Measurements from ENCODE around the gene COX5A. TPM values are rescaled to one million over a fixed set of nuclear protein-coding genes. Genes with fewer than 3 reads are reported as not detected.
A peak's percentile ranks its signal among the peaks of the same experiment; 100 is the strongest.

Gene COX5A
- polyA plus RNA-seq, 5 donors: 106 to 141 (median 118) TPM

DNA sequence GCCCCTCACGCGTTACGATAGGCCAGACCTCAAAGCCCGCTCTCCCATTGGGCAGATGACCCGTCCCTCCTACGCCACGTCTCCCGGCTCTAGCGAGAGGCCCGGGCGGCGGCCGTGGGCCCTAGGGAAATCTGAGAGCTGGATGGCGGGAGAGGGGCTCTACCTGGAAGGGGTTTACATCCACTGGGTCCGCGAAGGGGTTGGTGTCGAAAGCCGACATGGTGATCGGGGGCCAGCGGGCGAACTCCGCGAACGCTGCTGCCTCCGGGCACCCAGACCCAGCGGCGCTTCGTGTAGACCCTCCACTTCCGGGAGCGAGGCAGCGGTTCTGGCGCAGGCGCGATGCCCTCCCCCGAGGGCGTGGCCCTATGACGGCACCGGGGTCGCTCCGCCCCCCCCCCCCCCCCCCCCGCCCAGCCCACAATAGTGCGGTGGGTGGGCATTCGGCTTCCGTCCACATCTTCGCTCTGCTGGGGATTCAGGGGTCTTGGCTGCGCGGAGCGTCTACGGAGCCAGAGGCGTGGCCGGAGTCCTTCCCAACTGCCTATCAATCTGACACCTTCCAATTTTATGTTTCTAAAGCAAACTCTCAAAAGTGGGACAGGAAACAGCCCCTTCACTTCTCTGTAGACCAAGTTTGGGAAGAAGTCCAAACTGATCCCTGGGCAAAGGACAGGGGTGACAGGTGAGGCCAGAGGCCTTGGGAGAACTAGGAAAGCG, 64.7 kb downstream of the COX5A start, which contains the start of gene SCAMP2:
TSS of gene SCAMP2 (minus strand) at position 330 of the 720 bp plus-strand sequence. CDS start at position 220, 110 bp downstream.
- DNase-seq: peak; percentile 93 to 94

DNA sequence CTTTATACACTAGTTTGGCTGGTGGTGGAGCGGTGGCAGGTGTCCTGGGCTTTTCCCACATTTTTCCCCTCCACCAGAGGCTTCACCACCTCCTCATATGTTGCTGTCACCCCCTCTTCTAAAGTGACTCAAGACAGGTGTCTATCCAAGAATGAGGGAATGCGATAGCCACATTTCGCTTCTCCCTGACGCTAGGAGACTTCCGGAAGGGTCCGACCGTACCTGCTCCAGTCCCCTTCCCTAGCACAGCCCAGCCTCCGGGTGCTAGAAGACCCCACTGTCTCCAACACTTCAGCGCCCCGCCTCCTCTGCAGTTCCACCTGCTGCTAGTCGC, 65.2 kb downstream of the COX5A start:
- DNase-seq: no peak

DNA sequence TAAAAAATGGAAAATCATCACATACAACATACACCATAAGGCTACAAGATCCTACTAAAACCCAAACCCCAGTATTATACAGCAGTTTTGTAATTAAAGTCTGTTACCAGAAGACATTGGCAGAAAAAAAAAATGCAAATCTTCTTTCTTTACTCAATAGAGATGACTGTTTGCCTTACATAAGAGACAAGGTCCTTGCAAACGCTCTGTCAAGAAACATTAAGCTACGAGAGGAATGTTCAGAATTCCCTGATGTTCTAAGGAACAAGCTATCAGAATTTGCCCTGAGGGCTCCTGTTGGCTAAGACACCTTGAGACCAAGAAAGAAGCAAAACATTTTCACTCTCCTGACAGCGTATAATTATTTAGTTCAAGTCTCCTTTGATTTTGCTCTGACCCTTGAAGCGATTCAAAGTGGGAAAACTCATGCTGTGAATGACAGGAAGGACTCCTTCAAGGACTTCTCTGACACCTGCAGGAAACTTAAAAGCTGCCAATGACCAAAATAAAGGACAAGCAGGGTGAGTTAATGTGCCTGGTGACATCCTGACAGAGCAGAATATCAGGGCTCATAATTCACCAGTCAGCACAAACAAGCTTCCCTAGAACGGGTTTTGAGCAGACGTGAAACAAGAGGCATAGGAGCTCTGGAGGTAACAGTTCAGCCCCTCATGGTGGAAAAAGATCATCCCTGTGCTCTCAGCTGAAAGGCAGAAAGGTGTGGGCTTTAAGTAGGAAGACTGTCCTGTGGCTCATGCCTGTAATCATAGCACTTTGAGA, 67.2 kb downstream of the COX5A start:
- DNase-seq: no peak

Other genes starting within 250 kb of the COX5A start
- gene EDC3, start 242.0 kb downstream of the COX5A start, polyA plus RNA-seq (ENCODE audit: insufficient read depth in 1 of 5, insufficient read length in 5 of 5, low replicate concordance in 1 of 5): 10 to 100 TPM; 38.3 to 43.7 (median 39.9) TPM
- 1 to 10 TPM in 2 of 5 donors, under 1 TPM in 3; 0.21 to 1.5 (median 0.30) TPM for gene CYP1A1, start 212.5 kb downstream of the COX5A start, polyA plus RNA-seq (ENCODE audit: insufficient read depth in 1 of 5, insufficient read length in 5 of 5, low replicate concordance in 1 of 5)
- under 1 TPM; 0.32 to 0.46 (median 0.43) TPM for gene CYP1A2, start 189.2 kb downstream of the COX5A start, polyA plus RNA-seq (ENCODE audit: insufficient read depth in 1 of 5, insufficient read length in 5 of 5, low replicate concordance in 1 of 5)
- 10 to 100 TPM; 35.6 to 56.6 (median 38.0) TPM for gene CSK, start 156.0 kb downstream of the COX5A start, polyA plus RNA-seq (ENCODE audit: insufficient read depth in 1 of 5, insufficient read length in 5 of 5, low replicate concordance in 1 of 5)
- under 1 TPM in 1 of 5 donors, not detected in 4; 0.18 TPM for gene LMAN1L, start 125.2 kb downstream of the COX5A start, polyA plus RNA-seq (ENCODE audit: insufficient read depth in 1 of 5, insufficient read length in 5 of 5, low replicate concordance in 1 of 5)
- gene CPLX3, start 111.4 kb downstream of the COX5A start, polyA plus RNA-seq (ENCODE audit: insufficient read depth in 1 of 5, insufficient read length in 5 of 5, low replicate concordance in 1 of 5): under 1 TPM in 2 of 5 donors, not detected in 3; 0.05 to 0.10 TPM
- 10 to 100 TPM; 23.7 to 43.4 (median 34.2) TPM for gene ULK3, start 94.9 kb downstream of the COX5A start, polyA plus RNA-seq (ENCODE audit: insufficient read depth in 1 of 5, insufficient read length in 5 of 5, low replicate concordance in 1 of 5)
- 10 to 100 TPM; 41.9 to 64.1 (median 48.2) TPM for gene SCAMP2, start 64.7 kb downstream of the COX5A start, polyA plus RNA-seq (ENCODE audit: insufficient read depth in 1 of 5, insufficient read length in 5 of 5, low replicate concordance in 1 of 5)
- gene MPI, start 48.0 kb downstream of the COX5A start, polyA plus RNA-seq (ENCODE audit: insufficient read depth in 1 of 5, insufficient read length in 5 of 5, low replicate concordance in 1 of 5): 10 to 100 TPM; 53.0 to 61.6 (median 59.0) TPM
- 10 to 100 TPM; 57.1 to 72.3 (median 60.3) TPM for gene FAM219B, start 31.2 kb downstream of the COX5A start, polyA plus RNA-seq (ENCODE audit: insufficient read depth in 1 of 5, insufficient read length in 5 of 5, low replicate concordance in 1 of 5)
- 10 to 100 TPM in 1 of 5 donors, 1 to 10 TPM in 4; 4.5 to 10.4 (median 5.6) TPM for gene RPP25, start 18.7 kb upstream of the COX5A start, polyA plus RNA-seq (ENCODE audit: insufficient read depth in 1 of 5, insufficient read length in 5 of 5, low replicate concordance in 1 of 5)
- gene SCAMP5, start 57.5 kb upstream of the COX5A start, polyA plus RNA-seq (ENCODE audit: insufficient read depth in 1 of 5, insufficient read length in 5 of 5, low replicate concordance in 1 of 5): 10 to 100 TPM; 11.5 to 28.0 (median 14.2) TPM
- gene PPCDC, start 85.5 kb upstream of the COX5A start, polyA plus RNA-seq (ENCODE audit: insufficient read depth in 1 of 5, insufficient read length in 5 of 5, low replicate concordance in 1 of 5): 10 to 100 TPM; 11.1 to 16.3 (median 11.9) TPM